GM21528 (cell line): ENCODE results near the gene TEX2.
"Not testable (repeated sequence)": the region's sequence is repeated elsewhere in the genome, so short reads cannot be mapped to it uniquely, and the experiment has no call there.

Experiments
- ATAC-seq: cut with Tn5 transposase; IDR thresholded peaks from one replicate; pipeline ENCODE4 v1.9.1; 2021; ENCODE audit warnings: mild to moderate bottlenecking, moderate library complexity; ENCODE audit not compliant: unreplicated experiment, low FRiP score

TEX2 gene

GRCh38 chr17:64187093-64187895 lies 75.8 kb downstream of the TEX2 start:
- ATAC-seq, result no peak

- no peak for ATAC-seq
Measured at GRCh38 chr17:64186171-64187092, 76.6 kb downstream of the TEX2 start.

GRCh38 chr17:64185557-64185956 lies 77.5 kb downstream of the TEX2 start:
- not testable (repeated sequence) for ATAC-seq

GRCh38 chr17:64185101-64185500 lies 78.0 kb downstream of the TEX2 start:
- ATAC-seq, result no peak

- no peak for ATAC-seq
Measured at GRCh38 chr17:64183815-64184214, 79.2 kb downstream of the TEX2 start.

- ATAC-seq, result no peak
Measured at GRCh38 chr17:64182325-64183012, 80.6 kb downstream of the TEX2 start.

GRCh38 chr17:64180089-64181073 lies 82.7 kb downstream of the TEX2 start:
- no peak for ATAC-seq

GRCh38 chr17:64179024-64179423 lies 84.0 kb downstream of the TEX2 start:
- ATAC-seq, result not testable (repeated sequence)

- no peak for ATAC-seq
Measured at GRCh38 chr17:64178011-64178825, 84.8 kb downstream of the TEX2 start.

GRCh38 chr17:64177311-64178010 lies 85.6 kb downstream of the TEX2 start:
- ATAC-seq, result no peak

- ATAC-seq, result no peak
Measured at GRCh38 chr17:64176556-64176955, 86.5 kb downstream of the TEX2 start.

GRCh38 chr17:64174686-64175456 lies 88.2 kb downstream of the TEX2 start:
- no peak for ATAC-seq

- no peak for ATAC-seq
Measured at GRCh38 chr17:64173646-64174045, 89.4 kb downstream of the TEX2 start.

GRCh38 chr17:64172510-64172909 lies 90.5 kb downstream of the TEX2 start:
- no peak for ATAC-seq

GRCh38 chr17:64171041-64171440 lies 92.0 kb downstream of the TEX2 start:
- no peak for ATAC-seq

GRCh38 chr17:64170286-64170685 lies 92.8 kb downstream of the TEX2 start:
- ATAC-seq, result no peak

- not testable (repeated sequence) for ATAC-seq
Measured at GRCh38 chr17:64167666-64168065, 95.4 kb downstream of the TEX2 start.

- ATAC-seq, result no peak
Measured at GRCh38 chr17:64166876-64167275, 96.2 kb downstream of the TEX2 start.
